GM10266 (cell line): ENCODE measurements around the gene DMRT1.

ENCODE experiments used
- DNase-seq: peaks from one replicate; pipeline ENCODE4 v3.0.0; 2012; ENCODE audit errors: extremely low spot score
- CTCF ChIP-seq: IDR thresholded peaks from 2 replicates; pipeline ENCODE4 v1.5.1; 2012; ENCODE audit warnings: mild to moderate bottlenecking, low read depth; ENCODE audit not compliant: control insufficient read depth, insufficient read depth; ENCODE audit errors: missing control alignments

The DMRT1 gene

DNA sequence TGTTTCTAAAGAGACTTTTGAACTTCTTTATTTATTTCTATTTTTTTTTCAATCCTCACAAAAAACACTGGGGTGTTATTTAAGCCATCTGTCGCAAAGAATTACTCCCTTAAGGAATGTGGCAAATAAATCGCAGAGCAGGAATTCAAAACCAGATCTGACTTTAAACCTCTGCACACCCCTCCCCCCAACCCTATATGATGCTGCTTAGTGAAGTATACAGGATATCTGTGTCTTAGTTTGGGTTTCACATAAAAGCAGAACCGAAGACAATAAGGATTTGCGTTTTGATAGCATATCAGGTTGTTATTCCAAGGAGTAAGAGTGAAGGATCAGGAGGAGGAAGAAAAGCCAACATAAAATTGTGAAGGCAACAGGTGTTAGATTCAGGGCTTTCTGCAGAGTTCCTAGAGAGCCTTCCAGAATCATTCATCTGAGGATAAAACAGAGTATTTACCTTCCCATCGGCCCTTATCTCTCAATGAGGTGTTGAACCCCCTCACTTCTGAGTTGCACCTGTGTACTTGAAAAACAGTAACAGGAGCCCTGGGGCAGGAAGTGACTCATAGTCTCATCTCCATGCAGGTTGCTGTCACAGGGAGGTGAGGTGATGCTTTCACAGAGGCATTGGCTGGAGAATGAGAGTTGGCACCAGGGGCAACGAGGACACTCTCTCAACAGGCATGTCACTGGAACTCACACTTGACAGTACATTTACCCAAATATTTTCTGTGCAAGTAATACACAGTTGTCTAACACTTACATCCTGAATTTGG, 101.5 kb downstream of the DMRT1 start:
- DNase-seq = no peak
- TF ChIP-seq CTCF = no peak

DNA sequence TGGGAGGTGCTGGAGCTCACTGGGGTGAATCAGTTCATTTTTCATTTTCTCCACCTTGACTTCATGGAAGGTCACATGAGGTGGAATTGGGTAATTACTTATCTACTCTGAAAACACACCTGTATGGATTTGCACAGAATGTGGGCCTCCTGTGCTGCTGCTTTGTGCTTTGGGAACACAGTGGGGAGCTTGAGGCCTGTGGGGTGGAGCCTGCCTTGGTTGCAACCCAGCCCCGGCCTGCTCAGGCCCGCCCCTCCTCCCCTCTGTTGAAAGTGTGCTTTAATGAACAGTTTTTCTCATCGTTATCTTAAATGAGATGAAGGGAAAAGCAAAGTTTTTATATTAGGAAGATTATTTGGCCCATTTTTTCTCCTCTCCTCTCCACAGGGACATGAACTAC, 106.5 kb downstream of the DMRT1 start:
- DNase-seq = no peak
- TF ChIP-seq CTCF = no peak

DNA sequence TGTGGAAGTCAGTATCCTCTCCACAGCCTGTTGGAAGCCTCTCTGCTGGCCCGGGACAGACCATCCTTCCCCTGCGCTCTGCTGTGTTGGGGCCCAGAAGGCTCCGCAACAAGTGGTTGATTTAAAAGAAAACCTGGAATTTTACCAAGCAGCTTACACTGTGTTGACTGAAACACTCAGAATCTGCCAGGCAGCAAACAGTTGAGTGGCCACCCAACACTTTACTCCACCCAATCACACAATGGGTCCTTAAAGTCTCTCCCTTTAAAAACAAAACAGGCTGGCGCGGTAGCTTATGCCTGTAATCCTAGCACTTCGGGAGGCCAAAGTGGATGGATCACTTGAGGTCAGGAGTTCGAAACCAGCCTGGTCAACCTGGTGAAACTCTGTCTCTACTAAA, 107.0 kb downstream of the DMRT1 start:
- no peak for DNase-seq
- no peak for TF ChIP-seq CTCF

DNA sequence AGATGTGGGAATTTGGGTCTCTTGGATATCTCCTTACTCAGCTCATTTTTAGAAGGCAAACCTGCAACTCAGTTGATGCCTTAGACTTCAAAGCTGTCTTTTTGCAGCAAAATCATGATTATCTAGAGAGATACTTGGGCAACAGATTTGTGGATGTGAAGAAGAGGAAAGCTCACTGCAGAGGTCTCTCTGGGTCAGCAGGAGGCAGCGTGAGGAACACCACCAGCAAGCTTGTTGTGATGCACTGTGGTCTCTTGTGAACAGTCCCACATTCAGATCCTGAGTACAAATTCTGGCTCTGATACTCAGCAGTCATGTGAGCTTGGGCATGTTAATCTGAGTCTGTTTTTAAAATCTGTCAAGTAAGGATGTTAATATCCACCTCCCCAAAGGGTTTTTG, 108.6 kb downstream of the DMRT1 start:
- TF ChIP-seq CTCF = no peak
- no peak for DNase-seq

GRCh38 chr9:952546-952945, 111.0 kb downstream of the DMRT1 start:
- DNase-seq = no peak
- TF ChIP-seq CTCF = no peak

GRCh38 chr9:959105-959504, 117.6 kb downstream of the DMRT1 start:
- no peak for DNase-seq
- TF ChIP-seq CTCF = no peak

- TF ChIP-seq CTCF = no peak
- DNase-seq = no peak
Measured at GRCh38 chr9:959914-960313, 118.4 kb downstream of the DMRT1 start.
